ENCODE measurements around the gene MARCHF6. TPM values are rescaled to one million over a fixed set of nuclear protein-coding genes. Genes with fewer than 3 reads are reported as not detected.
A peak's percentile ranks its signal among the peaks of the same experiment; 100 is the strongest.

The MARCHF6 gene
- total and polyA plus RNA-seq, 9 of the 15 experiments (the other 6 are each of a cell fraction or from before 2014, with no cell fraction given), result 74.1 to 456 (median 116) TPM

DNA sequence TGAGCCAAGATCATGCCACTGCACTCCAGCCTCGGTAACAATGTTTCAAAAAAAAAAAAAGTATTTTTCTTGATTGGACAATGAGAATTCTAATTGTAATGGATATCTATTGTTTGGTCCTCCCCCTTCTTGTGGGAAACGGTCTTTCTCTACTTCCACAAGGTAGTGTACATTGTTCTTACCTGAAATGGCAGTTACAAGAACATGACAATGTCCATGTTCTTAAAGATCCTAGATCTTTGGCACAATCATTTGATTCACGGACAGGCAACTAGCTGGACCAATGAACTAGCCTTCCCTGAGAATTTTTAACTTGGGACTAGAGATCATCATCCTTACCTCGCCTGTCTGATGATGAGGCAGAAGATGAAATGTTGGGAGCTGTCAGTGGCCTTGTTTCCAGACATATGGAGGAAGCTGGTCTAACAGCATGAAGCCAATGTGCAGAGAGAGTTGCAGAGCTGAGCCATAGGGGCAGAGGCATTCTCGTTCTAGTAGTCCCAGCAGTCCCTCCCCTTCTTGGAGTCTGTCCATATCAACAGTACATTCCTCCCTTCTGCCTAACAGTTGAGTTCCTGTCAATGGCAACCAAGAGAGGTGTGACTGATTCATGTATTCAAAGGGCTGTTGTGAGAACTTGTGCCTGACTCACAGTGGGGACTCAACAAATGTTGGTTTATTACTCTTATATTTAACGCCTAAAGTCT lies 2.1 kb upstream of the MARCHF6 start (continued):
- TF ChIP-seq, protein P1, sequence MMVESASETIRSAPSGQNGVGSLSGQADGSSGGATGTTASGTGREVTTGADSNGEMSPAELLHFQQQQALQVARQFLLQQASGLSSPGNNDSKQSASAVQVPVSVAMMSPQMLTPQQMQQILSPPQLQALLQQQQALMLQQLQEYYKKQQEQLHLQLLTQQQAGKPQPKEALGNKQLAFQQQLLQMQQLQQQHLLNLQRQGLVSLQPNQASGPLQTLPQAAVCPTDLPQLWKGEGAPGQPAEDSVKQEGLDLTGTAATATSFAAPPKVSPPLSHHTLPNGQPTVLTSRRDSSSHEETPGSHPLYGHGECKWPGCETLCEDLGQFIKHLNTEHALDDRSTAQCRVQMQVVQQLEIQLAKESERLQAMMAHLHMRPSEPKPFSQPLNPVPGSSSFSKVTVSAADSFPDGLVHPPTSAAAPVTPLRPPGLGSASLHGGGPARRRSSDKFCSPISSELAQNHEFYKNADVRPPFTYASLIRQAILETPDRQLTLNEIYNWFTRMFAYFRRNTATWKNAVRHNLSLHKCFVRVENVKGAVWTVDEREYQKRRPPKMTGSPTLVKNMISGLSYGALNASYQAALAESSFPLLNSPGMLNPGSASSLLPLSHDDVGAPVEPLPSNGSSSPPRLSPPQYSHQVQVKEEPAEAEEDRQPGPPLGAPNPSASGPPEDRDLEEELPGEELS (CRISPR knock-in tag; IDR thresholded peaks at IDR 0.05; ENCODE audit: borderline replicate concordance), result no peak
- TF ChIP-seq ZNF134 (CRISPR knock-in tag; conservative IDR thresholded peaks at IDR 0.05), result no peak
- no peak for TF ChIP-seq ZNF274 (IDR thresholded peaks at IDR 0.05; ENCODE audit: borderline replicate concordance, low read depth, low read length)
- TF ChIP-seq NR4A1 (CRISPR knock-in tag; IDR thresholded peaks at IDR 0.05), result no peak
- no peak for TF ChIP-seq NR4A1 (tag; IDR thresholded peaks at IDR 0.05)
- no peak for TF ChIP-seq IFI16 (CRISPR knock-in tag; IDR thresholded peaks at IDR 0.05)
- 0 out of 2 replicates have a peak, but pooled peaks have one; percentile 26 for TF ChIP-seq ZNF766 (CRISPR knock-in tag; conservative IDR thresholded peaks at IDR 0.05)
- TF ChIP-seq ZNF146 (CRISPR knock-in tag; IDR thresholded peaks at IDR 0.05; ENCODE audit: unreplicated experiment), result no peak
- TF ChIP-seq BRCA1 (IDR thresholded peaks at IDR 0.05), result no peak
- TF ChIP-seq BRCA1 (CRISPR knock-in tag; IDR thresholded peaks at IDR 0.05), result no peak
- no peak for TF ChIP-seq ZC3H8 (IDR thresholded peaks at IDR 0.05)
- no peak for TF ChIP-seq KLF1 (tag; IDR thresholded peaks at IDR 0.05)
- TF ChIP-seq, protein P2, sequence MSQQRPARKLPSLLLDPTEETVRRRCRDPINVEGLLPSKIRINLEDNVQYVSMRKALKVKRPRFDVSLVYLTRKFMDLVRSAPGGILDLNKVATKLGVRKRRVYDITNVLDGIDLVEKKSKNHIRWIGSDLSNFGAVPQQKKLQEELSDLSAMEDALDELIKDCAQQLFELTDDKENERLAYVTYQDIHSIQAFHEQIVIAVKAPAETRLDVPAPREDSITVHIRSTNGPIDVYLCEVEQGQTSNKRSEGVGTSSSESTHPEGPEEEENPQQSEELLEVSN (IDR thresholded peaks at IDR 0.05; ENCODE audit: borderline replicate concordance in 1 of 2, extremely low read depth in 1 of 2, insufficient read depth in 1 of 2, insufficient read length in 1 of 2, low read depth in 1 of 2, low read length in 1 of 2, poor library complexity in 1 of 2, severe bottlenecking in 1 of 2), result no peak
- TF ChIP-seq TAF9B (IDR thresholded peaks at IDR 0.05; ENCODE audit: partially characterized antibody), result no peak
- TF ChIP-seq, protein P3, sequence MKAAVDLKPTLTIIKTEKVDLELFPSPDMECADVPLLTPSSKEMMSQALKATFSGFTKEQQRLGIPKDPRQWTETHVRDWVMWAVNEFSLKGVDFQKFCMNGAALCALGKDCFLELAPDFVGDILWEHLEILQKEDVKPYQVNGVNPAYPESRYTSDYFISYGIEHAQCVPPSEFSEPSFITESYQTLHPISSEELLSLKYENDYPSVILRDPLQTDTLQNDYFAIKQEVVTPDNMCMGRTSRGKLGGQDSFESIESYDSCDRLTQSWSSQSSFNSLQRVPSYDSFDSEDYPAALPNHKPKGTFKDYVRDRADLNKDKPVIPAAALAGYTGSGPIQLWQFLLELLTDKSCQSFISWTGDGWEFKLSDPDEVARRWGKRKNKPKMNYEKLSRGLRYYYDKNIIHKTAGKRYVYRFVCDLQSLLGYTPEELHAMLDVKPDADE (conservative IDR thresholded peaks at IDR 0.05; ENCODE audit: control insufficient read depth, low read depth, low read length), result no peak
- no peak for TF ChIP-seq KAT7 (CRISPR knock-in tag; IDR thresholded peaks at IDR 0.05; ENCODE audit: borderline replicate concordance)
- TF ChIP-seq FOXK2 (conservative IDR thresholded peaks at IDR 0.05 in 1 of 2, IDR thresholded peaks at IDR 0.05 in 1 of 2; ENCODE audit: low read depth in 2 of 2), result peak; percentile 39 to 51; a peak in 2 of 4 replicates
- TF ChIP-seq, protein P4, sequence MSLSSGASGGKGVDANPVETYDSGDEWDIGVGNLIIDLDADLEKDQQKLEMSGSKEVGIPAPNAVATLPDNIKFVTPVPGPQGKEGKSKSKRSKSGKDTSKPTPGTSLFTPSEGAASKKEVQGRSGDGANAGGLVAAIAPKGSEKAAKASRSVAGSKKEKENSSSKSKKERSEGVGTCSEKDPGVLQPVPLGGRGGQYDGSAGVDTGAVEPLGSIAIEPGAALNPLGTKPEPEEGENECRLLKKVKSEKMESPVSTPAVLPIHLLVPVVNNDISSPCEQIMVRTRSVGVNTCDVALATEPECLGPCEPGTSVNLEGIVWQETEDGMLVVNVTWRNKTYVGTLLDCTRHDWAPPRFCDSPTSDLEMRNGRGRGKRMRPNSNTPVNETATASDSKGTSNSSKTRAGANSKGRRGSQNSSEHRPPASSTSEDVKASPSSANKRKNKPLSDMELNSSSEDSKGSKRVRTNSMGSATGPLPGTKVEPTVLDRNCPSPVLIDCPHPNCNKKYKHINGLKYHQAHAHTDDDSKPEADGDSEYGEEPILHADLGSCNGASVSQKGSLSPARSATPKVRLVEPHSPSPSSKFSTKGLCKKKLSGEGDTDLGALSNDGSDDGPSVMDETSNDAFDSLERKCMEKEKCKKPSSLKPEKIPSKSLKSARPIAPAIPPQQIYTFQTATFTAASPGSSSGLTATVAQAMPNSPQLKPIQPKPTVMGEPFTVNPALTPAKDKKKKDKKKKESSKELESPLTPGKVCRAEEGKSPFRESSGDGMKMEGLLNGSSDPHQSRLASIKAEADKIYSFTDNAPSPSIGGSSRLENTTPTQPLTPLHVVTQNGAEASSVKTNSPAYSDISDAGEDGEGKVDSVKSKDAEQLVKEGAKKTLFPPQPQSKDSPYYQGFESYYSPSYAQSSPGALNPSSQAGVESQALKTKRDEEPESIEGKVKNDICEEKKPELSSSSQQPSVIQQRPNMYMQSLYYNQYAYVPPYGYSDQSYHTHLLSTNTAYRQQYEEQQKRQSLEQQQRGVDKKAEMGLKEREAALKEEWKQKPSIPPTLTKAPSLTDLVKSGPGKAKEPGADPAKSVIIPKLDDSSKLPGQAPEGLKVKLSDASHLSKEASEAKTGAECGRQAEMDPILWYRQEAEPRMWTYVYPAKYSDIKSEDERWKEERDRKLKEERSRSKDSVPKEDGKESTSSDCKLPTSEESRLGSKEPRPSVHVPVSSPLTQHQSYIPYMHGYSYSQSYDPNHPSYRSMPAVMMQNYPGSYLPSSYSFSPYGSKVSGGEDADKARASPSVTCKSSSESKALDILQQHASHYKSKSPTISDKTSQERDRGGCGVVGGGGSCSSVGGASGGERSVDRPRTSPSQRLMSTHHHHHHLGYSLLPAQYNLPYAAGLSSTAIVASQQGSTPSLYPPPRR (CRISPR knock-in tag; IDR thresholded peaks at IDR 0.05; ENCODE audit: borderline replicate concordance), result no peak
- TF ChIP-seq COPS2 (conservative IDR thresholded peaks at IDR 0.05), result no peak
